ENCODE measurements around the gene ATXN3.

Gene ATXN3

GRCh38 chr14:92039719-92040430 is 66.5 kb downstream of the ATXN3 start, which contains the start of gene TRIP11 (continued):
- TF ChIP-seq, protein P1, sequence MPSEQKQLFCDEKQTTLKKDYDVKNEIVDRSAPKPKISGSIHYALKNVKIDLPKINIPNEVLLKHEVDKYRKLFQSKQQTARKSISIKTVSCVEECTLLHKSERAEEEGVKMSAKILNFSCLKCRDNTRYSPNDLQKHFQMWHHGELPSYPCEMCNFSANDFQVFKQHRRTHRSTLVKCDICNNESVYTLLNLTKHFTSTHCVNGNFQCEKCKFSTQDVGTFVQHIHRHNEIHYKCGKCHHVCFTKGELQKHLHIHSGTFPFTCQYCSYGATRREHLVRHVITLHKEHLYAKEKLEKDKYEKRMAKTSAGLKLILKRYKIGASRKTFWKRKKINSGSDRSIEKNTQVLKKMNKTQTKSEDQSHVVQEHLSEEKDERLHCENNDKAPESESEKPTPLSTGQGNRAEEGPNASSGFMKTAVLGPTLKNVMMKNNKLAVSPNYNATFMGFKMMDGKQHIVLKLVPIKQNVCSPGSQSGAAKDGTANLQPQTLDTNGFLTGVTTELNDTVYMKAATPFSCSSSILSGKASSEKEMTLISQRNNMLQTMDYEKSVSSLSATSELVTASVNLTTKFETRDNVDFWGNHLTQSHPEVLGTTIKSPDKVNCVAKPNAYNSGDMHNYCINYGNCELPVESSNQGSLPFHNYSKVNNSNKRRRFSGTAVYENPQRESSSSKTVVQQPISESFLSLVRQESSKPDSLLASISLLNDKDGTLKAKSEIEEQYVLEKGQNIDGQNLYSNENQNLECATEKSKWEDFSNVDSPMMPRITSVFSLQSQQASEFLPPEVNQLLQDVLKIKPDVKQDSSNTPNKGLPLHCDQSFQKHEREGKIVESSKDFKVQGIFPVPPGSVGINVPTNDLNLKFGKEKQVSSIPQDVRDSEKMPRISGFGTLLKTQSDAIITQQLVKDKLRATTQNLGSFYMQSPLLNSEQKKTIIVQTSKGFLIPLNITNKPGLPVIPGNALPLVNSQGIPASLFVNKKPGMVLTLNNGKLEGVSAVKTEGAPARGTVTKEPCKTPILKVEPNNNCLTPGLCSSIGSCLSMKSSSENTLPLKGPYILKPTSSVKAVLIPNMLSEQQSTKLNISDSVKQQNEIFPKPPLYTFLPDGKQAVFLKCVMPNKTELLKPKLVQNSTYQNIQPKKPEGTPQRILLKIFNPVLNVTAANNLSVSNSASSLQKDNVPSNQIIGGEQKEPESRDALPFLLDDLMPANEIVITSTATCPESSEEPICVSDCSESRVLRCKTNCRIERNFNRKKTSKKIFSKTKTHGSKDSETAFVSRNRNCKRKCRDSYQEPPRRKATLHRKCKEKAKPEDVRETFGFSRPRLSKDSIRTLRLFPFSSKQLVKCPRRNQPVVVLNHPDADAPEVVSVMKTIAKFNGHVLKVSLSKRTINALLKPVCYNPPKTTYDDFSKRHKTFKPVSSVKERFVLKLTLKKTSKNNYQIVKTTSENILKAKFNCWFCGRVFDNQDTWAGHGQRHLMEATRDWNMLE (tag by site-specific recombination; conservative IDR thresholded peaks at IDR 0.05; ENCODE audit: low read depth): no peak; the same call in 1 of the 2 replicates
- no peak for TF ChIP-seq OSR2 (tag by site-specific recombination; IDR thresholded peaks at IDR 0.05)
- TF ChIP-seq, protein P2, sequence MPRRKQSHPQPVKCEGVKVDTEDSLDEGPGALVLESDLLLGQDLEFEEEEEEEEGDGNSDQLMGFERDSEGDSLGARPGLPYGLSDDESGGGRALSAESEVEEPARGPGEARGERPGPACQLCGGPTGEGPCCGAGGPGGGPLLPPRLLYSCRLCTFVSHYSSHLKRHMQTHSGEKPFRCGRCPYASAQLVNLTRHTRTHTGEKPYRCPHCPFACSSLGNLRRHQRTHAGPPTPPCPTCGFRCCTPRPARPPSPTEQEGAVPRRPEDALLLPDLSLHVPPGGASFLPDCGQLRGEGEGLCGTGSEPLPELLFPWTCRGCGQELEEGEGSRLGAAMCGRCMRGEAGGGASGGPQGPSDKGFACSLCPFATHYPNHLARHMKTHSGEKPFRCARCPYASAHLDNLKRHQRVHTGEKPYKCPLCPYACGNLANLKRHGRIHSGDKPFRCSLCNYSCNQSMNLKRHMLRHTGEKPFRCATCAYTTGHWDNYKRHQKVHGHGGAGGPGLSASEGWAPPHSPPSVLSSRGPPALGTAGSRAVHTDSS (tag by site-specific recombination; IDR thresholded peaks at IDR 0.05): no peak
- TF ChIP-seq HOXA7 (CRISPR knock-in tag; IDR thresholded peaks at IDR 0.05; ENCODE audit: borderline replicate concordance): no peak
- peak; percentile 46 for TF ChIP-seq SP2 (tag by site-specific recombination; IDR thresholded peaks at IDR 0.05)
- no peak; the same call in 1 of the 2 replicates for TF ChIP-seq ZNF501 (tag by site-specific recombination; IDR thresholded peaks at IDR 0.05)
- TF ChIP-seq, protein P3, sequence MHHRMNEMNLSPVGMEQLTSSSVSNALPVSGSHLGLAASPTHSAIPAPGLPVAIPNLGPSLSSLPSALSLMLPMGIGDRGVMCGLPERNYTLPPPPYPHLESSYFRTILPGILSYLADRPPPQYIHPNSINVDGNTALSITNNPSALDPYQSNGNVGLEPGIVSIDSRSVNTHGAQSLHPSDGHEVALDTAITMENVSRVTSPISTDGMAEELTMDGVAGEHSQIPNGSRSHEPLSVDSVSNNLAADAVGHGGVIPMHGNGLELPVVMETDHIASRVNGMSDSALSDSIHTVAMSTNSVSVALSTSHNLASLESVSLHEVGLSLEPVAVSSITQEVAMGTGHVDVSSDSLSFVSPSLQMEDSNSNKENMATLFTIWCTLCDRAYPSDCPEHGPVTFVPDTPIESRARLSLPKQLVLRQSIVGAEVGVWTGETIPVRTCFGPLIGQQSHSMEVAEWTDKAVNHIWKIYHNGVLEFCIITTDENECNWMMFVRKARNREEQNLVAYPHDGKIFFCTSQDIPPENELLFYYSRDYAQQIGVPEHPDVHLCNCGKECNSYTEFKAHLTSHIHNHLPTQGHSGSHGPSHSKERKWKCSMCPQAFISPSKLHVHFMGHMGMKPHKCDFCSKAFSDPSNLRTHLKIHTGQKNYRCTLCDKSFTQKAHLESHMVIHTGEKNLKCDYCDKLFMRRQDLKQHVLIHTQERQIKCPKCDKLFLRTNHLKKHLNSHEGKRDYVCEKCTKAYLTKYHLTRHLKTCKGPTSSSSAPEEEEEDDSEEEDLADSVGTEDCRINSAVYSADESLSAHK (tag by site-specific recombination; IDR thresholded peaks at IDR 0.05): no peak
- no peak for TF ChIP-seq ZNF785 (tag by site-specific recombination; IDR thresholded peaks at IDR 0.05)
- no peak for TF ChIP-seq ZNF157 (tag by site-specific recombination; IDR thresholded peaks at IDR 0.05)
- TF ChIP-seq ZBTB10 (tag by site-specific recombination; IDR thresholded peaks at IDR 0.05): no peak
- no peak for TF ChIP-seq ELK4 (IDR thresholded peaks at IDR 0.05; ENCODE audit: borderline replicate concordance, low read depth, low read length)
- no peak for TF ChIP-seq ZNF302 (tag by site-specific recombination; IDR thresholded peaks at IDR 0.05; ENCODE audit: low read depth)
- TF ChIP-seq HOXC10 (CRISPR knock-in tag; IDR thresholded peaks at IDR 0.05): no peak
- no peak for TF ChIP-seq PRDM6 (tag by site-specific recombination; IDR thresholded peaks at IDR 0.05)
- no peak for TF ChIP-seq KLF9 (tag by site-specific recombination; IDR thresholded peaks at IDR 0.05; ENCODE audit: low read depth)
- TF ChIP-seq ZFP41 (tag by site-specific recombination; IDR thresholded peaks at IDR 0.05; ENCODE audit: borderline replicate concordance): no peak
- no peak for TF ChIP-seq ZNF391 (tag by site-specific recombination; IDR thresholded peaks at IDR 0.05; ENCODE audit: borderline replicate concordance, low read depth)
- no peak for TF ChIP-seq REST (tag by site-specific recombination; IDR thresholded peaks at IDR 0.05)
- TF ChIP-seq TRIM28 (IDR thresholded peaks at IDR 0.05; ENCODE audit: borderline replicate concordance, low read length): peak; percentile 34; the same call in 1 of the 2 replicates
- TF ChIP-seq ZNF654 (tag by site-specific recombination; IDR thresholded peaks at IDR 0.05; ENCODE audit: low read depth): no peak
